ENCODE data around the gene INAFM2. TPM values are rescaled to one million over a fixed set of nuclear protein-coding genes. Genes with fewer than 3 reads are reported as not detected.

Gene INAFM2
- total and polyA plus RNA-seq, 9 donors = 10.7 to 16.7 (median 13.3) TPM

- 10% methylated on average over 91 of the region's 91 CpGs for WGBS (ENCODE audit: insufficient coverage)
Observed at GRCh38 chr15:40367686-40368611, 44.5 kb downstream of the INAFM2 start.

DNA sequence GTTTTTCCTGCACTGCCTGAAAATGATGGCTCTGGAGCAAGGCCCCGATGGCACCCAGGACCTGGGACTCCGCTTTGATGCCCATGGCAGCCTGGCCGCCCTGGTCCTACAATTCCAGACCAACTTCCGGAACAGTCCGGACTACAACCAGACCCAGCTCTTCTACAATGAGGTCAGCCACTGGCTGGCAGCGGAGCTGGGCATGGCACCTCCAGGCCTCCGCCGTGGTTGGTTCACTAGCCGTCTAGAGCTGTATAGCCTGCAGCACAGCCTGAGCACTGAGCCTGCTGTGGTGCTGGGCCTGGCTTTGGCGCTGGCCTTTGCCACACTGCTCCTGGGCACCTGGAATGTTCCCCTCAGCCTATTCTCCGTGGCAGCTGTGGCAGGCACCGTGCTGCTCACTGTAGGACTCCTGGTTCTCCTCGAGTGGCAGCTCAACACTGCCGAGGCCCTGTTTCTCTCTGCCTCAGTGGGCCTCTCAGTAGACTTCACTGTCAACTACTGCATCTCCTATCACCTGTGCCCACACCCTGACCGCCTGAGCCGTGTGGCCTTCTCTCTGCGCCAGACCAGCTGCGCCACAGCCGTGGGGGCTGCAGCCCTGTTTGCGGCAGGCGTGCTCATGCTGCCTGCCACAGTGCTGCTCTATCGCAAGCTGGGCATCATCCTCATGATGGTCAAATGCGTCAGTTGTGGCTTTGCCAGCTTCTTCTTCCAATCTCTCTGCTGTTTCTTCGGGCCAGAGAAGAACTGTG lies 45.4 kb downstream of the INAFM2 start:
- Histone ChIP-seq H3K36me3 (ENCODE audit: control insufficient read depth, insufficient read depth, low read length) (no peaks in the 10 kb centered on the region), H3K27ac (ENCODE audit: low read length) (peak overlapping the region; percentile 67), H3K4me1 (ENCODE audit: control insufficient read depth, insufficient read depth, low read length) (peaks cover 32% of the 10 kb centered on the region), H3K4me3 (ENCODE audit: low read length) (no peak overlapping the region), H3K27me3 (ENCODE audit: control insufficient read depth, insufficient read depth, low read length) (peaks cover 5% of the 10 kb centered on the region), H3K9me3 (replicated peaks; ENCODE audit: control insufficient read depth, low read depth, low read length) (no peaks in the 10 kb centered on the region)
- DNase-seq = no peak
- 94% methylated on average over 24 of the region's 24 CpGs for WGBS (ENCODE audit: insufficient coverage)

More at GRCh38 chr15:40367686-40368611, 44.5 kb downstream of the INAFM2 start:
- Histone ChIP-seq H3K27ac (ENCODE audit: low read length) (peak overlapping the region; percentile 67), H3K27me3 (ENCODE audit: control insufficient read depth, insufficient read depth, low read length) (peaks cover 5% of the 10 kb centered on the region), H3K9me3 (replicated peaks; ENCODE audit: control insufficient read depth, low read depth, low read length) (no peaks in the 10 kb centered on the region), H3K4me1 (ENCODE audit: control insufficient read depth, insufficient read depth, low read length) (peaks cover 32% of the 10 kb centered on the region), H3K36me3 (ENCODE audit: control insufficient read depth, insufficient read depth, low read length) (no peaks in the 10 kb centered on the region), H3K4me3 (ENCODE audit: low read length) (peak overlapping the region; percentile 21)
- peak; percentile 88 for DNase-seq

GRCh38 chr15:40369474-40369869 lies 46.0 kb downstream of the INAFM2 start:
- no peak overlapping the region for H3K27ac ChIP-seq (ENCODE audit: low read length)

DNA sequence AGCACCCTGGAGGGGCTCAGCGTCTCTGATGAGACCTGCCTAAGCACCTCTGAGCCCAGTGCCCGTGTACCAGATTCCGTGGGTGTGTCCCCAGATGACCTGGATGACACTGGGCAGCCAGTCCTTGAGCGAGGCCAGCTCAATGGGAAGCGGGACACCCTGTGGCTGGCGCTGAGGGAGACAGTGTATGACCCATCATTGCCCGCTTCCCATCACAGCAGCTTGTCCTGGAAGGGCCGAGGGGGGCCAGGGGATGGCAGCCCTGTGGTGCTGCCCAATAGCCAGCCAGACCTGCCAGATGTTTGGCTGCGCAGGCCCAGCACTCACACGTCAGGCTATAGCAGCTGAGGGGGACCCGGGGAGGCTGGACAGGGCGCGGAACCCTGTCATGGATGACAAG lies 46.5 kb downstream of the INAFM2 start:
- DNase-seq = no peak
- no peak overlapping the region for H3K27ac ChIP-seq (ENCODE audit: low read length)
- peaks cover 5% of the 10 kb centered on the region for H3K27me3 ChIP-seq (ENCODE audit: control insufficient read depth, insufficient read depth, low read length)
- H3K4me1 ChIP-seq (ENCODE audit: control insufficient read depth, insufficient read depth, low read length) = peaks cover 32% of the 10 kb centered on the region
- H3K4me3 ChIP-seq (ENCODE audit: low read length) = no peak overlapping the region
- no peaks in the 10 kb centered on the region for H3K36me3 ChIP-seq (ENCODE audit: control insufficient read depth, insufficient read depth, low read length)
- H3K9me3 ChIP-seq (replicated peaks; ENCODE audit: control insufficient read depth, low read depth, low read length) = no peaks in the 10 kb centered on the region
- WGBS (ENCODE audit: insufficient coverage) = 81% methylated on average over 13 of the region's 13 CpGs

More at GRCh38 chr15:40369474-40369869, 46.0 kb downstream of the INAFM2 start:
- peaks cover 32% of the 10 kb centered on the region for H3K4me1 ChIP-seq (ENCODE audit: control insufficient read depth, insufficient read depth, low read length)
- no peak for DNase-seq
- H3K36me3 ChIP-seq (ENCODE audit: control insufficient read depth, insufficient read depth, low read length) = no peaks in the 10 kb centered on the region
- H3K27me3 ChIP-seq (ENCODE audit: control insufficient read depth, insufficient read depth, low read length) = peaks cover 5% of the 10 kb centered on the region
- H3K4me3 ChIP-seq (ENCODE audit: low read length) = no peak overlapping the region
- H3K9me3 ChIP-seq (replicated peaks; ENCODE audit: control insufficient read depth, low read depth, low read length) = no peaks in the 10 kb centered on the region
- WGBS (ENCODE audit: insufficient coverage) = 79% methylated on average over 7 of the region's 10 CpGs

GRCh38 chr15:40372981-40373380 lies 49.5 kb downstream of the INAFM2 start:
- Histone ChIP-seq H3K27ac (ENCODE audit: low read length) (no peak overlapping the region), H3K9me3 (replicated peaks; ENCODE audit: control insufficient read depth, low read depth, low read length) (no peaks in the 10 kb centered on the region), H3K36me3 (ENCODE audit: control insufficient read depth, insufficient read depth, low read length) (no peaks in the 10 kb centered on the region), H3K4me3 (ENCODE audit: low read length) (no peak overlapping the region), H3K4me1 (ENCODE audit: control insufficient read depth, insufficient read depth, low read length) (peaks cover 12% of the 10 kb centered on the region), H3K27me3 (ENCODE audit: control insufficient read depth, insufficient read depth, low read length) (peaks cover 3% of the 10 kb centered on the region)
- no peak for DNase-seq
- 60% methylated on average over 1 of the region's 2 CpGs for WGBS (ENCODE audit: insufficient coverage)

Other genes with a start within 250 kb of the INAFM2 start
- 10.1 TPM for gene BMF, start 214.8 kb upstream of the INAFM2 start, total RNA-seq
- 10 to 100 TPM in 5 of 8 donors, 1 to 10 TPM in 3; 7.5 to 15.3 (median 12.9) TPM for gene BMF, start 214.8 kb upstream of the INAFM2 start, polyA plus RNA-seq (ENCODE audit: insufficient read depth in 1 of 8, insufficient read length in 8 of 8, low replicate concordance in 1 of 8)
- gene BUB1B, start 162.6 kb upstream of the INAFM2 start, total RNA-seq = 11.8 TPM
- 10 to 100 TPM; 10.8 to 20.7 (median 14.7) TPM for gene BUB1B, start 162.6 kb upstream of the INAFM2 start, polyA plus RNA-seq (ENCODE audit: insufficient read depth in 1 of 8, insufficient read length in 8 of 8, low replicate concordance in 1 of 8)
- 0.44 TPM for gene PAK6, start 84.6 kb upstream of the INAFM2 start, total RNA-seq
- gene PAK6, start 84.6 kb upstream of the INAFM2 start, polyA plus RNA-seq (ENCODE audit: insufficient read depth in 1 of 8, insufficient read length in 8 of 8, low replicate concordance in 1 of 8) = 1 to 10 TPM in 2 of 8 donors, under 1 TPM in 6; 0.29 to 1.6 (median 0.55) TPM
- 0.22 TPM for gene ANKRD63, start 40.6 kb upstream of the INAFM2 start, total RNA-seq
- under 1 TPM in 5 of 8 donors, not detected in 3; 0.11 to 0.22 (median 0.15) TPM for gene ANKRD63, start 40.6 kb upstream of the INAFM2 start, polyA plus RNA-seq (ENCODE audit: insufficient read depth in 1 of 8, insufficient read length in 8 of 8, low replicate concordance in 1 of 8)
- gene PLCB2, start 15.8 kb upstream of the INAFM2 start, total RNA-seq = 4.8 TPM
- 10 to 100 TPM in 2 of 8 donors, 1 to 10 TPM in 6; 6.2 to 11.5 (median 8.7) TPM for gene PLCB2, start 15.8 kb upstream of the INAFM2 start, polyA plus RNA-seq (ENCODE audit: insufficient read depth in 1 of 8, insufficient read length in 8 of 8, low replicate concordance in 1 of 8)
- 5.3 TPM for gene CCDC9B, start 17.2 kb downstream of the INAFM2 start, total RNA-seq
- 10 to 100 TPM; 10.2 to 16.8 (median 12.5) TPM for gene CCDC9B, start 17.2 kb downstream of the INAFM2 start, polyA plus RNA-seq (ENCODE audit: insufficient read depth in 1 of 8, insufficient read length in 8 of 8, low replicate concordance in 1 of 8)
- gene PHGR1, start 27.3 kb downstream of the INAFM2 start, total RNA-seq = not detected
- 10 to 100 TPM in 1 of 8 donors, 1 to 10 TPM in 1, under 1 TPM in 1, not detected in 5; 0.41 to 33.7 (median 4.7) TPM for gene PHGR1, start 27.3 kb downstream of the INAFM2 start, polyA plus RNA-seq (ENCODE audit: insufficient read depth in 1 of 8, insufficient read length in 8 of 8, low replicate concordance in 1 of 8)
- 0.75 TPM for gene DISP2, start 34.5 kb downstream of the INAFM2 start, total RNA-seq
- gene DISP2, start 34.5 kb downstream of the INAFM2 start, polyA plus RNA-seq (ENCODE audit: insufficient read depth in 1 of 8, insufficient read length in 8 of 8, low replicate concordance in 1 of 8) = 1 to 10 TPM in 5 of 8 donors, under 1 TPM in 3; 0.20 to 4.3 (median 1.4) TPM
- gene KNSTRN, start 59.0 kb downstream of the INAFM2 start, total RNA-seq = 22.2 TPM
- 10 to 100 TPM; 17.8 to 24.8 (median 21.8) TPM for gene KNSTRN, start 59.0 kb downstream of the INAFM2 start, polyA plus RNA-seq (ENCODE audit: insufficient read depth in 1 of 8, insufficient read length in 8 of 8, low replicate concordance in 1 of 8)
- gene IVD, start 82.1 kb downstream of the INAFM2 start, total RNA-seq = 30.5 TPM
- gene IVD, start 82.1 kb downstream of the INAFM2 start, polyA plus RNA-seq (ENCODE audit: insufficient read depth in 1 of 8, insufficient read length in 8 of 8, low replicate concordance in 1 of 8) = 10 to 100 TPM; 42.6 to 60.3 (median 49.3) TPM
- 12.1 TPM for gene BAHD1, start 117.3 kb downstream of the INAFM2 start, total RNA-seq
- 10 to 100 TPM; 13.3 to 22.6 (median 19.0) TPM for gene BAHD1, start 117.3 kb downstream of the INAFM2 start, polyA plus RNA-seq (ENCODE audit: insufficient read depth in 1 of 8, insufficient read length in 8 of 8, low replicate concordance in 1 of 8)
- 16.0 TPM for gene CHST14, start 147.3 kb downstream of the INAFM2 start, total RNA-seq
- 10 to 100 TPM; 32.1 to 48.4 (median 43.0) TPM for gene CHST14, start 147.3 kb downstream of the INAFM2 start, polyA plus RNA-seq (ENCODE audit: insufficient read depth in 1 of 8, insufficient read length in 8 of 8, low replicate concordance in 1 of 8)
- 13.6 TPM for gene CCDC32, start 241.3 kb downstream of the INAFM2 start, total RNA-seq
- gene CCDC32, start 241.3 kb downstream of the INAFM2 start, polyA plus RNA-seq (ENCODE audit: insufficient read depth in 1 of 8, insufficient read length in 8 of 8, low replicate concordance in 1 of 8) = 10 to 100 TPM; 15.7 to 25.9 (median 21.4) TPM
- gene RPUSD2, start 245.6 kb downstream of the INAFM2 start, total RNA-seq = 11.0 TPM
- 10 to 100 TPM in 5 of 8 donors, 1 to 10 TPM in 3; 8.7 to 12.0 (median 10.8) TPM for gene RPUSD2, start 245.6 kb downstream of the INAFM2 start, polyA plus RNA-seq (ENCODE audit: insufficient read depth in 1 of 8, insufficient read length in 8 of 8, low replicate concordance in 1 of 8)